CD4-positive, alpha-beta T cell (primary cell): ENCODE results near the gene CALCOCO2. TPM values are rescaled to one million over a fixed set of nuclear protein-coding genes. Genes with fewer than 3 reads are reported as not detected.
A peak's percentile ranks its signal among the peaks of the same experiment; 100 is the strongest.

ENCODE experiments used
- ATAC-seq: fragments of 200-7000 bp; cut with Tn5 transposase; one replicate; pipeline ENCODE4 v1.10.0; 2022; ENCODE audit warnings: mild to moderate bottlenecking; ENCODE audit not compliant: poor library complexity
- CTCF ChIA-PET: fragments of 350-600 bp; sonication (Branson Sonifier 250); formaldehyde crosslinking; loops from one replicate; lab custom pipeline; 2021; ENCODE audit warnings: antibody characterized with exemption, inconsistent platforms; lab: Charles Lee
- POLR2A ChIA-PET: fragments of 350-600 bp; sonication (Branson Sonifier 250); formaldehyde crosslinking; loops from one replicate; lab custom pipeline; 2021; ENCODE audit warnings: antibody characterized with exemption, inconsistent platforms; lab: Charles Lee
- DNase-seq, 14 experiments: peaks; one replicate each; pipeline ENCODE4 v3.0.0-alpha.2; 2013 to 2020; ENCODE audit warnings: mixed read lengths in 2 of 14
- H3K27ac ChIP-seq, 2 donors: one replicate each; pipeline versions ENCODE4 v1.5.1 to v1.7.0; 2013; ENCODE audit warnings: low read length in 2 of 2, low read depth in 1 of 2, mild to moderate bottlenecking in 1 of 2
- H3K27me3 ChIP-seq, 2 experiments: 1 replicate in 1 of 2; 2 replicates in 1 of 2; pipeline versions ENCODE4 v1.6.1 to v1.7.0; 2013; ENCODE audit warnings: low read length in 2 of 2, control low read depth in 1 of 2, mild to moderate bottlenecking in 1 of 2, moderate library complexity in 1 of 2; ENCODE audit not compliant: insufficient read depth in 2 of 2, control insufficient read depth in 1 of 2
- H3K36me3 ChIP-seq: one replicate; pipeline ENCODE4 v1.6.1; 2013; ENCODE audit warnings: low read length, control low read depth; ENCODE audit not compliant: insufficient read depth
- H3K4me1 ChIP-seq: one replicate; pipeline ENCODE4 v1.6.1; 2013; ENCODE audit warnings: low read length, control low read depth; ENCODE audit not compliant: insufficient read depth
- H3K4me3 ChIP-seq: one replicate; pipeline ENCODE4 v1.5.1; 2013; ENCODE audit warnings: mild to moderate bottlenecking, low read length, moderate library complexity
- H3K9me3 ChIP-seq, 2 experiments: 1 replicate in 1 of 2; 2 replicates in 1 of 2; pipeline versions ENCODE4 v1.6.1 to v1.7.0; 2013; ENCODE audit warnings: low read length in 2 of 2, mild to moderate bottlenecking in 2 of 2, control low read depth in 1 of 2, moderate library complexity in 1 of 2; ENCODE audit not compliant: control insufficient read depth in 1 of 2, insufficient read depth in 1 of 2
- H3K27ac Mint-ChIP-seq: one replicate; pipeline ENCODE4 v1.8.0; 2020; ENCODE audit warnings: mixed read lengths
- H3K27me3 Mint-ChIP-seq: one replicate; pipeline ENCODE4 v1.8.0; 2021; ENCODE audit warnings: mixed read lengths
- H3K36me3 Mint-ChIP-seq: one replicate; pipeline ENCODE4 v1.8.0; 2021; ENCODE audit warnings: low read depth, mixed read lengths
- H3K4me1 Mint-ChIP-seq: one replicate; pipeline ENCODE4 v1.8.0; 2021; ENCODE audit warnings: low read depth, mixed read lengths
- H3K4me3 Mint-ChIP-seq: one replicate; pipeline ENCODE4 v1.8.0; 2020; ENCODE audit warnings: mild to moderate bottlenecking, mixed read lengths
- H3K9me3 Mint-ChIP-seq: one replicate; pipeline ENCODE4 v1.8.0; 2020; ENCODE audit warnings: mixed read lengths
- CTCF ChIP-seq: fragments of 200-600 bp; IDR thresholded peaks from one replicate; pipeline ENCODE4 v1.8.0; 2022; ENCODE audit warnings: antibody characterized with exemption, mild to moderate bottlenecking
- intact Hi-C, 2 experiments: fragments of 100-400 bp; cut with DNase I in 1 of 2; cut with micrococcal nuclease in 1 of 2; formaldehyde crosslinking; loops; one replicate each; pipeline versions ENCODE4 v1.15.1 to v1.9.0; 2023 to 2025; cut with DNase I, micrococcal nuclease
- total RNA-seq, 174 experiments: library from RNA in 2 of 174; stranded (reverse) in 2 of 174; gene quantifications; one replicate each; pipeline ENCODE4 v1.2.3 and lab custom pipeline; 2021 to 2026

CALCOCO2 gene
- total RNA-seq, 2 experiments from 2014 or later: 140 to 142 TPM

GRCh38 chr17:48850792-48851323 lies 20.0 kb downstream of the CALCOCO2 start:
- ATAC-seq (peak; percentile 32), DNase-seq (peak in 2 of 14 experiments; percentile 22 to 48)
- intact Hi-C loops: no loop called here
- Histone ChIP-seq H3K36me3 (peaks cover 84% of the 10 kb centered on the region), H3K9me3 (no peaks in the 10 kb centered on the region), H3K27ac (no peak overlapping the region), H3K4me3 (no peak overlapping the region), H3K4me1 (peaks cover 3% of the 10 kb centered on the region), H3K27me3 (no peaks in the 10 kb centered on the region)
- peaks cover 92% of the 10 kb centered on the region for H3K36me3 Mint-ChIP-seq
- TF ChIP-seq CTCF: no peak
- POLR2A ChIA-PET: interaction anchor here (1.0 to 2.2 kb wide), 2 partner anchors 10 to 38 kb away, joined by 3 to 9 read pairs; no protein-coding TSS in a partner anchor
- H3K9me3 Mint-ChIP-seq: no peaks in the 10 kb centered on the region
- H3K4me3 Mint-ChIP-seq: no peak overlapping the region
- no peaks in the 10 kb centered on the region for H3K27me3 Mint-ChIP-seq
- no peak overlapping the region for H3K27ac Mint-ChIP-seq
- CTCF ChIA-PET: interaction anchor here (2.3 kb wide), 1 partner anchor 28 kb away, joined by 10 read pairs; no protein-coding TSS in a partner anchor
- H3K4me1 Mint-ChIP-seq: peaks cover 16% of the 10 kb centered on the region

GRCh38 chr17:48854774-48855476 lies 24.1 kb downstream of the CALCOCO2 start:
- Histone ChIP-seq H3K4me3 (no peak overlapping the region), H3K27ac (no peak overlapping the region), H3K36me3 (peaks cover 69% of the 10 kb centered on the region), H3K27me3 (no peaks in the 10 kb centered on the region), H3K9me3 (no peaks in the 10 kb centered on the region), H3K4me1 (peaks cover 3% of the 10 kb centered on the region)
- Mint-ChIP-seq H3K9me3 (no peaks in the 10 kb centered on the region), H3K4me3 (no peak overlapping the region), H3K4me1 (peaks cover 10% of the 10 kb centered on the region), H3K27me3 (no peaks in the 10 kb centered on the region), H3K36me3 (peaks cover 76% of the 10 kb centered on the region), H3K27ac (no peak overlapping the region)
- DNase-seq: no peak
- ChIA-PET POLR2A (no interaction called here), CTCF (no interaction called here)
- no peak for ATAC-seq
- intact Hi-C loops: no loop called here
- TF ChIP-seq CTCF: no peak

- H3K9me3 ChIP-seq: no peaks in the 10 kb centered on the region
- H3K4me3 ChIP-seq: no peak overlapping the region
- ATAC-seq: no peak
- TF ChIP-seq CTCF: no peak
- no peaks in the 10 kb centered on the region for H3K9me3 Mint-ChIP-seq
- no peak overlapping the region for H3K4me3 Mint-ChIP-seq
- H3K27ac Mint-ChIP-seq: no peak overlapping the region
- intact Hi-C loops: no loop called here
- H3K27ac ChIP-seq: no peak overlapping the region
- POLR2A ChIA-PET: no interaction called here
- peaks cover 72% of the 10 kb centered on the region for H3K36me3 ChIP-seq
- CTCF ChIA-PET: no interaction called here
- peaks cover 79% of the 10 kb centered on the region for H3K36me3 Mint-ChIP-seq
- H3K27me3 Mint-ChIP-seq: no peaks in the 10 kb centered on the region
- no peaks in the 10 kb centered on the region for H3K27me3 ChIP-seq
- no peaks in the 10 kb centered on the region for H3K4me1 ChIP-seq
- DNase-seq: no peak
- peaks cover 3% of the 10 kb centered on the region for H3K4me1 Mint-ChIP-seq
Measured at GRCh38 chr17:48856122-48856821, 25.4 kb downstream of the CALCOCO2 start.
